Large intestine (tissue), 3 donors: ENCODE measurements around the gene NHSL2. TPM values are rescaled to one million over a fixed set of nuclear protein-coding genes. Genes with fewer than 3 reads are reported as not detected.
"Not testable (repeated sequence)": the region's sequence is repeated elsewhere in the genome, so short reads cannot be mapped to it uniquely, and the experiment has no call there.

ENCODE experiments used
- DNase-seq, 2 donors: peaks; one replicate each; pipeline versions ENCODE4 v3.0.0 to v3.0.0-alpha.2; 2013
- H3K27ac ChIP-seq: one replicate; pipeline ENCODE4 v1.5.1; 2013; ENCODE audit warnings: low read length
- H3K27me3 ChIP-seq: 2 replicates; pipeline ENCODE4 v1.6.1; 2013; ENCODE audit warnings: low read length; ENCODE audit not compliant: control insufficient read depth, insufficient read depth
- H3K36me3 ChIP-seq: 2 replicates; pipeline ENCODE4 v1.6.1; 2013; ENCODE audit warnings: low read length; ENCODE audit not compliant: control insufficient read depth, insufficient read depth
- H3K4me1 ChIP-seq: one replicate; pipeline ENCODE4 v1.6.1; 2013; ENCODE audit warnings: low read length; ENCODE audit not compliant: control insufficient read depth, insufficient read depth
- H3K4me3 ChIP-seq: one replicate; pipeline ENCODE4 v1.5.1; 2013; ENCODE audit warnings: low read length
- H3K9me3 ChIP-seq: one replicate; pipeline ENCODE4 v1.6.1; 2013; ENCODE audit warnings: mild to moderate bottlenecking, low read depth, low read length, moderate library complexity; ENCODE audit not compliant: control insufficient read depth
- WGBS: methylation state at CpG from one replicate; pipeline ENCODE4 v1.1.5; 2013; ENCODE audit warnings: low lambda C conversion rate; ENCODE audit not compliant: insufficient coverage; 5-methylcytosine and 5-hydroxymethylcytosine counted together
- polyA plus RNA-seq: library from polyadenylated mRNA; unstranded; fragments of 120-200 nt; gene quantifications from one replicate; pipeline ENCODE4 v1.2.1, GENCODE V29; 2013

Gene NHSL2
- polyA plus RNA-seq, 1 donor = 3.3 TPM

DNA sequence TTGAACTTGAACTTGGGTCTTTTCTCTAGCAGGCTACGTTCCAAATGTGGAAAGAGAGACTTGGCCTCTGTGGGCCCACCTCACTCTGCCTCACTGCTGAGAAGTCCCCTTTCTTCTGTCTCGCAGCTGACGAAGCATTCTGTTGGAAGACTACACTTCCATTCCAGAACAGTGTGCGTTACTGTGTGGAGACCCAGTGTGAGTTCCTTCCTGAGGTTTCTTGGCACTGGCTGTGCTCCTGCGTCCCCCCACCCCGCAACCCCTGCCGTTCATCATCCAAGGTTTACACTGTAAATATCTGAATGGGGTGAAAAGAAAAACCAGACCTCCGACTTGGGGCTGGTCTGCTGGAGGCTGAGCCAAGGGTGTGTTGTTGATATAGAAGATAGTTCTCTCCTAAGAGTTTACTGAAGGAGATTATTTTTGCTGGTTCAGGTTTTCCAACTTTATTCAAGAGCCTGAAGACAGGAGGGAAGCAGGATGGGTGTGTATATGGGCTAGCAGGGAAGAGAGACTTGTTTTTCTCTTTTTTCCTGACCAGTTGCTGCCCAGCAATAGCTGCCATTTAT, 34.7 kb downstream of the NHSL2 start:
- Histone ChIP-seq H3K36me3 (no peaks in the 10 kb centered on the region), H3K4me3 (no peak overlapping the region), H3K9me3 (no peaks in the 10 kb centered on the region), H3K27me3 (no peaks in the 10 kb centered on the region), H3K27ac (no peak overlapping the region), H3K4me1 (no peaks in the 10 kb centered on the region)
- DNase-seq = no peak
- WGBS = no CpG with 5 or more reads among the region's 8 CpGs

DNA sequence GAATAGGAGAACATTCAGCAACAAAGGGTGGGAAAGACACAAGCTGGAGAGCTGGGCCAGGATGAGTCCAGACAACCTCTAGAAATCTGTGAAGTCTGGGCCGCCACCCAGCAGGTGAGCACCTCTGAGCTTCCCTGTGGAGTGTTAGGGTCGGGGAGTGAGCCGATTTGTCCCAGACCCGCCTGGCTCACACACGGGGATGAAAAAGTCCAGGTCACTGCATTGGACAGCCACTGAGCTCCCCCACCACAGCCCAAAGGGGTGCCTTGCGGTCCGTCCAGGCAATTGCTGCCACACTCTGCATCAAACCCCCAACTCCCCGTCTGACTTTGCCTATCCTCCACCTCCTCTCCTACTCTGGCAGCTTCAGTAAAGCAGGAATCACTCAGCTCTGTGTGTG, 38.7 kb downstream of the NHSL2 start:
- no CpG with 5 or more reads among the region's 8 CpGs for WGBS
- no peaks in the 10 kb centered on the region for H3K4me1 ChIP-seq
- no peak for DNase-seq

DNA sequence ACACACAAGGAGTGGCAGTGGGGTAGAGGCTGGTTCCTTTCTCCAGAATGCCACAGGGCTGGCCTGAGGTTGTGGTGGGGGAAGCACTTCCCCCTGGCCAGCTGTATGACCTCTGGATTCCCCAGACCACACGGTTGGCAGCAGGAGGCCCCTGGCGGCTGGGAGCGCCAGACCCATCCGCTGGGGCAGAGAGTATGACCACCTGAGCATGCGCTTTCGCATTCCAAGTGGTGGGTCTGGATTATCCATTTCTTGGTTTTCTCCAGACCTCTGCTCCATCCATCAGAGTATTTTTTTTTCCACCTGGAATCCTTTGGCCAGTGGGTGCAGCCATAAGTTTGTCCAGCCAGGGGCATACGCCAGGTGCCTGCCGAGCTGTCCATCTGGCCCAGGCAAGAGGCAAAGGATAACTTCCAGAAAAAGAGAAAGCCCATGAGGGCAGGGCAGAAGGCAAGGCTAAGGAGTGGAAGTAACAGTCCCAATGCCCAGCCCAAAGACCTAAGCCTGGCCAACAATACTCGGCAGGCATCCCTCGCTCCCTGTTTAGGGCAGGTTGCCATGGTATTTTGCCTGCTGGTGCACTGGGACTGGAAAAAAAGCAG, 39.3 kb downstream of the NHSL2 start:
- H3K27me3 ChIP-seq = no peaks in the 10 kb centered on the region
- no peak overlapping the region for H3K27ac ChIP-seq
- no peak overlapping the region for H3K4me3 ChIP-seq
- H3K36me3 ChIP-seq = no peaks in the 10 kb centered on the region
- no peaks in the 10 kb centered on the region for H3K4me1 ChIP-seq
- H3K9me3 ChIP-seq = no peaks in the 10 kb centered on the region
- WGBS = no CpG with 5 or more reads among the region's 10 CpGs
- no peak for DNase-seq

More for the DNA sequence above, 38.7 kb downstream of the NHSL2 start:
- no peaks in the 10 kb centered on the region for H3K9me3 ChIP-seq
- H3K4me3 ChIP-seq = no peak overlapping the region
- H3K27ac ChIP-seq = no peak overlapping the region
- H3K27me3 ChIP-seq = no peaks in the 10 kb centered on the region
- no peaks in the 10 kb centered on the region for H3K36me3 ChIP-seq

DNA sequence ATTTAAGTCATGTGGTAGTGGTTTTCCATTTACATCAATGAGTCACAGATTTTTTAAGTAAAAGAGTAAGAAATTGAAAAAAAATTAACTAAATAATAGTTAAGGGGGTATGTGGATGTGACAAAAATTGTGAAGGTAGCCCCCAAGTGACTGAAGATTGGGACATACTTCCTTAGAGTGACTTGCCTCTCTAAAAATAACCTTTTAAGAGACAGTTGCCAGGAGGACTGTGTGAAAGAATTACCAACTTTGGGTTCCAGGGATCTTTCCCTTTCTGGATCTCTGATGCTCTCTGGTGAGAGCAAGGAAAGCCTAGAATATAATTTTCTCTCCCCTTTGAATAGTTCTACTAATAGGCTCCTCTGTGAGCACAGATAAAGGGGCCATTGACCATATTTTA, 42.7 kb downstream of the NHSL2 start:
- Histone ChIP-seq H3K36me3 (no peaks in the 10 kb centered on the region), H3K27ac (no peak overlapping the region), H3K9me3 (no peaks in the 10 kb centered on the region), H3K4me1 (peaks cover 2% of the 10 kb centered on the region), H3K4me3 (no peak overlapping the region), H3K27me3 (no peaks in the 10 kb centered on the region)
- no peak for DNase-seq

DNA sequence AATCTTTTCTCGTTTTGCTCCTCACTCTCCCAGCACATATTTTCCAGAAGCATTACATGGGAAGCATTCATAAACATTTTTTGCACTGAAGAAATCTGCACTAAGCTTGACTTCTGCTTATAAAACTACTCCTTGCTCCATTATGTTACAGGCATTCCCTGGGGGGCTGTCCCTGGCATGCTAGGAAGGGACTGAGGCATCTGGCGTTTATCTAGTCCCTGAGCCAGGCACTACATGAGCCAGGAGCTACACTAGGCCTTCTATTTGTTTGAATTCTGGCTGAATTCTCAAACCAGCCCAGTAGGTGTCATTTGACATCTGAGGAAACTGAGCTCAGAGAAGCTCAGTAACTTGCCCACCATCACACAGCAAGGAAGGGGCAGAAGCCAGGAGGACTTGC, 43.3 kb downstream of the NHSL2 start:
- no peak for DNase-seq
- Histone ChIP-seq H3K36me3 (no peaks in the 10 kb centered on the region), H3K4me3 (no peak overlapping the region), H3K27ac (no peak overlapping the region), H3K4me1 (peaks cover 2% of the 10 kb centered on the region), H3K9me3 (no peaks in the 10 kb centered on the region), H3K27me3 (no peaks in the 10 kb centered on the region)
- no CpG with 5 or more reads among the region's 2 CpGs for WGBS

DNA sequence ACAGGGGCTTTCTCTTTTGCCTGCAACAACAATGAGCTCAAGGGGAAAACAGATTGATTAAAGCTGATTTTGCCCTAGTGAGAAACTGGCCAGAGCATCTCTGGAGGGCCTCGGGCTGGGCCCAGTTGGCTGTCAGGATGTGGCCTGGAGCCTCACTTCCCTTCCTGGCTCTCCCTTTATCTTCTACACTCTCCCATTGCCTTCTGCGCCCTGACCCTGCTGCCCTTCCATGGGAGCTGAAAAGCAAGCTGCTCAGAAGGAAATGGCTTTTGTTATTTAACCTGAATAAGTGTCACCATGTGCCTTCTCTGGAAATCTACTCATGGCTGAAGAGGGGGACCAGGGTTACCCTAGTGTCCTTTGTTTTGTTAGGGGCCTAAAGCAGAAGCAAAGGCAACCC, 43.8 kb downstream of the NHSL2 start:
- no CpG with 5 or more reads among the region's 2 CpGs for WGBS
- Histone ChIP-seq H3K4me1 (peaks cover 2% of the 10 kb centered on the region), H3K27me3 (no peaks in the 10 kb centered on the region), H3K36me3 (no peaks in the 10 kb centered on the region), H3K4me3 (no peak overlapping the region), H3K27ac (no peak overlapping the region), H3K9me3 (no peaks in the 10 kb centered on the region)
- DNase-seq = no peak

DNA sequence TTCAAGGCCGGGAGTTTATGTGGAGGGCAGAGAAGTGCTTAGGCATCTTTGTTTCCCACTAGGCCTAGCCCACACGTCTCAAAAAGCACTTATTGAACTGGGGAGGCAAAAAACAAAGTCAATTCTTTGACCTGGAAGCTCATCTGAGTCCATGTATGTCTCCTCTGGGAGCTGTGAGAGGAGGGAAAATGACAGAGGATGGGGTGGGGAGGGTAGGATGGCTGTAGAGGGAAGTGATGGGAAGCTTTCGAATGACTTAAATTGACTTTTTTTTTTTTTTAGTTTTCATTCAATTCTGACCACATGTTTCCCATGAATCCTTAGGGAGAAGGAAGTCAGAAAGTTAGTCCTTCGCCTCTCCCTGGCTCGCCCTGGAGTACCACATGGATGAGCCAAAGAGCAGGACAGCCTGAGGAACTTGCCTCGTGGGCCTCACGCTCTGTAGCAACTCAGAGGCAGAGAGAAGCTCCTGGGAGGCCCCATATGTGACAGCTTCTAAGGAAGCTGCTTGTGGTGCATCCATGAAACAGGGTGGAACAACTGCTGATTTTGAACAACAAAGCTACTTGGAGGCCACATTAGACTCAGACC, 45.0 kb downstream of the NHSL2 start:
- DNase-seq = no peak
- no peak overlapping the region for H3K27ac ChIP-seq
- no peaks in the 10 kb centered on the region for H3K27me3 ChIP-seq
- H3K4me1 ChIP-seq = peaks cover 2% of the 10 kb centered on the region
- no peak overlapping the region for H3K4me3 ChIP-seq
- H3K9me3 ChIP-seq = no peaks in the 10 kb centered on the region
- no CpG with 5 or more reads among the region's 7 CpGs for WGBS
- no peaks in the 10 kb centered on the region for H3K36me3 ChIP-seq

DNA sequence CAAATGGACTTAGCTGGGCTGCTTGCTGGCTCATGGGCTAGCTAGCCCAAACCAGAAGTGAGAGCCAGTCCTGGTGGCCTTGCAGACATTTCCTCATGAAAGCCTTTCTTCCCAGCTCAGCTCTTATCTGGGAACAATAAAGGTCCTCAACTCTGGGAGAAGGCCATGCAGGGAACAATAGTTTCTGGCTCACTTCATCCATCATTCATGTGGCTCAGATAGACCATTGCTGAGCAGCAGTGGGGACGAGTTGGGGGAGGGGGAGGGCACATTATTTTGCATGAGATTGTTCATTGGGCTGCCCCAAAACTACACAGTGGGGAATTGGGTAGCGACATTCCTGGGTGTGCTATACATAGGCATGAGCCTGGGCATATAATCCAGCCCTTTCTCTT, 47.6 kb downstream of the NHSL2 start:
- Histone ChIP-seq H3K4me1 (peaks cover 2% of the 10 kb centered on the region), H3K27ac (no peak overlapping the region)
- DNase-seq = no peak

DNA sequence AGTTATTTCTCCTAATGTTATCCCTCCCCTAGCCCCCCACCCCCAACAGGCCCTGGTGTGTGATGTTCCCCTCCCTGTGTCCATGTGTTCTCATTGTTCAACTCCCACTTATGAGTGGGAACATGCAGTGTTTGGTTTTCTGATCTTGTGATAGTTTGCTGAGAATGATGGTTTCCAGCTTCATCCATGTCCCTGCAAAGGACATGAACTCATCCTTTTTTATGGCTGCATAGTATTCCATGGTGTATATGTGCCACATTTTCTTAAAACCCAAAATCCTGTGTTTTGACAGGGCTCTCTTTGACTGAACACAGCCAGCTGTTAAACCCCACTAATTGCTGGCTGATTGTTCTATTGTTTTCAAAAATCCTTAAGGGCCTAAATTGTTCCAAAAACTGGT, 53.5 kb downstream of the NHSL2 start:
- H3K27ac ChIP-seq, H3K4me1 ChIP-seq, H3K9me3 ChIP-seq, DNase-seq, H3K27me3 ChIP-seq, H3K4me3 ChIP-seq, H3K36me3 ChIP-seq: not testable (repeated sequence)

More for the DNA sequence above, 47.6 kb downstream of the NHSL2 start:
- Histone ChIP-seq H3K4me3 (no peak overlapping the region), H3K27me3 (no peaks in the 10 kb centered on the region), H3K36me3 (no peaks in the 10 kb centered on the region), H3K9me3 (no peaks in the 10 kb centered on the region)
- no CpG with 5 or more reads among the region's 2 CpGs for WGBS

DNA sequence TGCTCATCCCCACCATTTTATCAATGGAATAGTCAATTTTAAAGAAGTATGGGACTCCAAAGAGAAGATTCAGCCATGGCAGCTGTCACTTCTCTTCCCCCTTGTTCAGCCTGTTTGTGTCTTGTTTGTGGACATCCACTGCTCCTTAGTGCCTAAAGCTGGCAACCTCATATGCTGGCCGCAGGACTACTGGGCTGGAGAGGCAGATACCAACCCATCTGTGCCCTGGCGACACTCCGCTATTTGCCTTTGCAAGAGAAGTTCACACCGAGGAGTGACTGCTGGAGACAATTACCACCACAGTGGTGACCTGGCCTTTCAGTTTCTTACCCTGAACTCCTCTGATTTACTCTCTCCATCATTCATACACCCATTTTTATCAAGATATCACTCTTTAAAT, 64.3 kb downstream of the NHSL2 start:
- no CpG with 5 or more reads among the region's 4 CpGs for WGBS
- H3K4me1 ChIP-seq = no peaks in the 10 kb centered on the region
- no peaks in the 10 kb centered on the region for H3K36me3 ChIP-seq
- no peaks in the 10 kb centered on the region for H3K9me3 ChIP-seq
- no peaks in the 10 kb centered on the region for H3K27me3 ChIP-seq
- DNase-seq = no peak
- no peak overlapping the region for H3K4me3 ChIP-seq
- no peak overlapping the region for H3K27ac ChIP-seq

DNA sequence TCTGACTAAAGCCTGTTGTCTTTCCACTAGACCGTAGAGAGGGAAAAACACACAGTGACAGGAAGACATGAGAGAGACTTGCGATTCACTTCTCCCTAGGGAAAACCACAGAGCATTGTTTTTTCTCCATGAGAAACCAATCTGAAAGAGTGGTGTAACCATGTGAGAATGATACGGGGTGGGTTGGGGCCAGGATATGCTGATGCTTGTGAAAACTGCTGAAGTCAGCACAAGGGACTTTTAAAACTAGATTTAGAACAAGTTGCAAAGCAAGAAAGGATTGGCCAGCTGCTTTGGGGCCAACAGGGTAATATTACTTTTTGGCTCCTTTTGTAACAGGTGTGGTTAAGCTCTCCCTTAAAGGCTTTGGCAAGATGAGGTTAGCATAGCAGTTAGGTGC, 66.1 kb downstream of the NHSL2 start:
- Histone ChIP-seq H3K4me1 (no peaks in the 10 kb centered on the region), H3K9me3 (no peaks in the 10 kb centered on the region), H3K36me3 (no peaks in the 10 kb centered on the region), H3K27me3 (no peaks in the 10 kb centered on the region), H3K4me3 (no peak overlapping the region), H3K27ac (no peak overlapping the region)
- DNase-seq = no peak
- WGBS = no CpG with 5 or more reads among the region's 3 CpGs
